NCI-H226 (cell line): Measurements from ENCODE around the gene MYLK3.
A peak's percentile ranks its signal among the peaks of the same experiment; 100 is the strongest.
"Not testable (repeated sequence)": the region's sequence is repeated elsewhere in the genome, so short reads cannot be mapped to it uniquely, and the experiment has no call there.

Source experiments
- DNase-seq: peaks from one replicate; pipeline ENCODE4 v3.0.0-alpha.2; 2015

The MYLK3 gene

GRCh38 chr16:46747777-46748651, at the start of gene MYLK3:
Gene MYLK3, minus strand, starts transcription at chr16:46748344. Its CDS starts 151 bp downstream, at chr16:46748193.
- DNase-seq: no peak

GRCh38 chr16:46797501-46797900, 49.4 kb upstream of the MYLK3 start:
- no peak for DNase-seq

GRCh38 chr16:46796764-46797269, 48.7 kb upstream of the MYLK3 start:
- no peak for DNase-seq

- no peak for DNase-seq
Observed at GRCh38 chr16:46793841-46794240, 45.7 kb upstream of the MYLK3 start.

- no peak for DNase-seq
Observed at GRCh38 chr16:46790599-46791270, 42.6 kb upstream of the MYLK3 start.

GRCh38 chr16:46789499-46790414, 41.6 kb upstream of the MYLK3 start:
- peak; percentile 49 for DNase-seq

- no peak for DNase-seq
Observed at GRCh38 chr16:46788891-46789474, 40.8 kb upstream of the MYLK3 start.

GRCh38 chr16:46787909-46788308, 39.8 kb upstream of the MYLK3 start:
- no peak for DNase-seq

- no peak for DNase-seq
Observed at GRCh38 chr16:46785076-46785845, 37.1 kb upstream of the MYLK3 start.

- DNase-seq: not testable (repeated sequence)
Observed at GRCh38 chr16:46784569-46784968, 36.4 kb upstream of the MYLK3 start.

- DNase-seq: no peak
Observed at GRCh38 chr16:46783800-46784199, 35.7 kb upstream of the MYLK3 start.

- no peak for DNase-seq
Observed at GRCh38 chr16:46782320-46782719, 34.2 kb upstream of the MYLK3 start.

- DNase-seq: no peak
Observed at GRCh38 chr16:46777804-46778203, 29.7 kb upstream of the MYLK3 start.

GRCh38 chr16:46775214-46775613, 27.1 kb upstream of the MYLK3 start:
- no peak for DNase-seq

- no peak for DNase-seq
Observed at GRCh38 chr16:46774743-46775177, 26.6 kb upstream of the MYLK3 start.

- no peak for DNase-seq
Observed at GRCh38 chr16:46772463-46772862, 24.3 kb upstream of the MYLK3 start.

- no peak for DNase-seq
Observed at GRCh38 chr16:46768809-46769208, 20.7 kb upstream of the MYLK3 start.

GRCh38 chr16:46765050-46765449, 16.9 kb upstream of the MYLK3 start:
- DNase-seq: peak; percentile 86

- DNase-seq: no peak
Observed at GRCh38 chr16:46763147-46763546, 15.0 kb upstream of the MYLK3 start.

- DNase-seq: no peak
Observed at GRCh38 chr16:46762583-46762982, 14.4 kb upstream of the MYLK3 start.

- no peak for DNase-seq
Observed at GRCh38 chr16:46759309-46759708, 11.2 kb upstream of the MYLK3 start.
